ENCODE measurements around the gene TASP1. TPM values are rescaled to one million over a fixed set of nuclear protein-coding genes. Genes with fewer than 3 reads are reported as not detected.

Gene TASP1
- total RNA-seq, 3 donors from 2014 or later (not counting 1 experiment from before 2014, with no cell fraction given): 15.5 to 22.3 (median 16.3) TPM

GRCh38 chr20:13455713-13456112, 183.0 kb downstream of the TASP1 start:
- Mint-ChIP-seq H3K4me3 (no peak overlapping the region), H3K27me3 (ENCODE audit: low read depth in 2 of 2) (no peaks in the 10 kb centered on the region), H3K27ac (no peak overlapping the region), H3K36me3 (no peaks in the 10 kb centered on the region), H3K9me3 (peaks cover 3 to 4% of the 10 kb centered on the region in 2 donors), H3K4me1 (no peaks in the 10 kb centered on the region)
- DNase-seq (no peak), ATAC-seq (no peak)
- Histone ChIP-seq H3K27me3 (ENCODE audit: control insufficient read depth, insufficient read depth, low read length) (no peaks in the 10 kb centered on the region), H3K27ac (ENCODE audit: low read length) (no peak overlapping the region), H3K36me3 (ENCODE audit: control insufficient read depth, insufficient read depth, low read length) (no peaks in the 10 kb centered on the region), H3K4me3 (ENCODE audit: low read length) (no peak overlapping the region), H3K4me1 (ENCODE audit: control insufficient read depth, insufficient read depth, low read length) (no peaks in the 10 kb centered on the region), H3K9me3 (ENCODE audit: control insufficient read depth, insufficient read depth, low read length) (no peaks in the 10 kb centered on the region)
- WGBS (ENCODE audit: insufficient coverage): 80% methylated on average over 3 of the region's 3 CpGs
- intact Hi-C loops (cut with micrococcal nuclease): no loop called here
- TF ChIP-seq, protein P1, sequence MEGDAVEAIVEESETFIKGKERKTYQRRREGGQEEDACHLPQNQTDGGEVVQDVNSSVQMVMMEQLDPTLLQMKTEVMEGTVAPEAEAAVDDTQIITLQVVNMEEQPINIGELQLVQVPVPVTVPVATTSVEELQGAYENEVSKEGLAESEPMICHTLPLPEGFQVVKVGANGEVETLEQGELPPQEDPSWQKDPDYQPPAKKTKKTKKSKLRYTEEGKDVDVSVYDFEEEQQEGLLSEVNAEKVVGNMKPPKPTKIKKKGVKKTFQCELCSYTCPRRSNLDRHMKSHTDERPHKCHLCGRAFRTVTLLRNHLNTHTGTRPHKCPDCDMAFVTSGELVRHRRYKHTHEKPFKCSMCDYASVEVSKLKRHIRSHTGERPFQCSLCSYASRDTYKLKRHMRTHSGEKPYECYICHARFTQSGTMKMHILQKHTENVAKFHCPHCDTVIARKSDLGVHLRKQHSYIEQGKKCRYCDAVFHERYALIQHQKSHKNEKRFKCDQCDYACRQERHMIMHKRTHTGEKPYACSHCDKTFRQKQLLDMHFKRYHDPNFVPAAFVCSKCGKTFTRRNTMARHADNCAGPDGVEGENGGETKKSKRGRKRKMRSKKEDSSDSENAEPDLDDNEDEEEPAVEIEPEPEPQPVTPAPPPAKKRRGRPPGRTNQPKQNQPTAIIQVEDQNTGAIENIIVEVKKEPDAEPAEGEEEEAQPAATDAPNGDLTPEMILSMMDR (IDR thresholded peaks at IDR 0.05): no peak

GRCh38 chr20:13453367-13453766, 185.4 kb downstream of the TASP1 start:
- H3K4me1 ChIP-seq (ENCODE audit: control insufficient read depth, insufficient read depth, low read length): no peaks in the 10 kb centered on the region
- intact Hi-C loops (cut with micrococcal nuclease): no loop called here
- no peak overlapping the region for H3K4me3 Mint-ChIP-seq
- H3K4me3 ChIP-seq (ENCODE audit: low read length): no peak overlapping the region
- H3K9me3 ChIP-seq (ENCODE audit: control insufficient read depth, insufficient read depth, low read length): no peaks in the 10 kb centered on the region
- H3K36me3 Mint-ChIP-seq: no peaks in the 10 kb centered on the region
- H3K27ac ChIP-seq (ENCODE audit: low read length): no peak overlapping the region
- peaks cover 3 to 4% of the 10 kb centered on the region in 2 donors for H3K9me3 Mint-ChIP-seq
- ATAC-seq: no peak
- no peaks in the 10 kb centered on the region for H3K4me1 Mint-ChIP-seq
- H3K27me3 ChIP-seq (ENCODE audit: control insufficient read depth, insufficient read depth, low read length): no peaks in the 10 kb centered on the region
- no peaks in the 10 kb centered on the region for H3K36me3 ChIP-seq (ENCODE audit: control insufficient read depth, insufficient read depth, low read length)
- TF ChIP-seq, protein P1 (IDR thresholded peaks at IDR 0.05): no peak
- no peaks in the 10 kb centered on the region for H3K27me3 Mint-ChIP-seq (ENCODE audit: low read depth in 2 of 2)
- no peak overlapping the region for H3K27ac Mint-ChIP-seq
- 100% methylated on average over 2 of the region's 2 CpGs for WGBS (ENCODE audit: insufficient coverage)
- DNase-seq: no peak

GRCh38 chr20:13452470-13453124, 186.1 kb downstream of the TASP1 start:
- H3K36me3 Mint-ChIP-seq: no peaks in the 10 kb centered on the region
- Histone ChIP-seq H3K27ac (ENCODE audit: low read length) (no peak overlapping the region), H3K36me3 (ENCODE audit: control insufficient read depth, insufficient read depth, low read length) (no peaks in the 10 kb centered on the region), H3K4me1 (ENCODE audit: control insufficient read depth, insufficient read depth, low read length) (no peaks in the 10 kb centered on the region), H3K27me3 (ENCODE audit: control insufficient read depth, insufficient read depth, low read length) (no peaks in the 10 kb centered on the region), H3K9me3 (ENCODE audit: control insufficient read depth, insufficient read depth, low read length) (no peaks in the 10 kb centered on the region), H3K4me3 (ENCODE audit: low read length) (no peak overlapping the region)
- intact Hi-C loops (cut with micrococcal nuclease): no loop called here
- TF ChIP-seq, protein P1 (IDR thresholded peaks at IDR 0.05): no peak
- H3K4me3 Mint-ChIP-seq: no peak overlapping the region
- no peak for DNase-seq
- no peaks in the 10 kb centered on the region for H3K27me3 Mint-ChIP-seq (ENCODE audit: low read depth in 2 of 2)
- ATAC-seq: no peak
- 76% methylated on average over 3 of the region's 3 CpGs for WGBS (ENCODE audit: insufficient coverage)
- H3K9me3 Mint-ChIP-seq: peaks cover 3 to 4% of the 10 kb centered on the region in 2 donors
- no peaks in the 10 kb centered on the region for H3K4me1 Mint-ChIP-seq
- H3K27ac Mint-ChIP-seq: no peak overlapping the region

Measured in natural killer cell (primary cell).